ENCODE results near the gene PSMA3.
A peak's percentile ranks its signal among the peaks of the same experiment; 100 is the strongest.
"Not testable (repeated sequence)": the region's sequence is repeated elsewhere in the genome, so short reads cannot be mapped to it uniquely, and the experiment has no call there.

PSMA3 gene

GRCh38 chr14:58239244-58240195 is 5.1 kb upstream of the PSMA3 start:
- H3K4me3 ChIP-seq (ENCODE audit: low read depth, low read length): peak overlapping the region; percentile 75
- DNase-seq (ENCODE audit: low read depth): peak; percentile 36
- in situ Hi-C loops (cut with HindIII; ENCODE audit: low sequenced_read_pairs): no loop called here
- TF ChIP-seq, protein P1, sequence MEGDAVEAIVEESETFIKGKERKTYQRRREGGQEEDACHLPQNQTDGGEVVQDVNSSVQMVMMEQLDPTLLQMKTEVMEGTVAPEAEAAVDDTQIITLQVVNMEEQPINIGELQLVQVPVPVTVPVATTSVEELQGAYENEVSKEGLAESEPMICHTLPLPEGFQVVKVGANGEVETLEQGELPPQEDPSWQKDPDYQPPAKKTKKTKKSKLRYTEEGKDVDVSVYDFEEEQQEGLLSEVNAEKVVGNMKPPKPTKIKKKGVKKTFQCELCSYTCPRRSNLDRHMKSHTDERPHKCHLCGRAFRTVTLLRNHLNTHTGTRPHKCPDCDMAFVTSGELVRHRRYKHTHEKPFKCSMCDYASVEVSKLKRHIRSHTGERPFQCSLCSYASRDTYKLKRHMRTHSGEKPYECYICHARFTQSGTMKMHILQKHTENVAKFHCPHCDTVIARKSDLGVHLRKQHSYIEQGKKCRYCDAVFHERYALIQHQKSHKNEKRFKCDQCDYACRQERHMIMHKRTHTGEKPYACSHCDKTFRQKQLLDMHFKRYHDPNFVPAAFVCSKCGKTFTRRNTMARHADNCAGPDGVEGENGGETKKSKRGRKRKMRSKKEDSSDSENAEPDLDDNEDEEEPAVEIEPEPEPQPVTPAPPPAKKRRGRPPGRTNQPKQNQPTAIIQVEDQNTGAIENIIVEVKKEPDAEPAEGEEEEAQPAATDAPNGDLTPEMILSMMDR (IDR thresholded peaks at IDR 0.05; ENCODE audit: low read depth, low read length, missing control alignments): no peak

DNA sequence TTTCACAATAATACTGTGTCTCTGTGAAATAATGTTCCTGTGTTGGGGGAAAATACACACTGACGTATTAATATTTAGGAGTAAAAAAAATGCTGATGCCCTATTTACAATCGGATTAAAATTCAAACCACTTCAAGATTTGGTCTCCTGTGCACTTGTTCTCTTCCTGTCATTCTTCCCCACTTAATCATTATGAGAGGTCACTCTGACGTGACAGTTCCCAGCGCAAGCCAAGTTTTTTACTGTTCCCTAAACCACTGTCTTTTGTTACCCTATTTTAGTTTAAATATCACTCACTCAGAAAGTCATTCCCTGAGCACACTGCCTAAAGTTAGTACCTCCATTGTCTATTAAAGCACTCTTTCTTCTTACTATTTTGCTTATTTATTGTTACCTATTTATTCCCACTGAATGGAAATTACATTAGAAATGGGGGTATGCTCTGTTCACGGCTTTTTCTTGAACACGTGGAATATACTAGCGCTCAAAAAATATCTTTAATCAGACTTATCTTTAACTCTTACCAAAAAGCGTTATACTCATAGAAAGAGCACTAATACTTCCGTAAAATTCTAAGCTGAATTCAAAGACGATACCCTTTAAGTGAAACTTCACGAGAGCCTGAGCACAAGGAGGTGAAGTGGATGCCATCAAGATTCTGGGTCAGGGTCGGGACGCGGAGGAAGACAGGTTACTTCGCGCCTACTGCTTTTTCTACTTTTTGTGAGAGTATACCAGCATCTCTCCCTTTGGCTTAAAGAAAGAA is 670 bp upstream of the PSMA3 start:
- in situ Hi-C loops (cut with HindIII; ENCODE audit: low sequenced_read_pairs): no loop called here
- H3K4me3 ChIP-seq (ENCODE audit: low read depth, low read length): peak overlapping the region; percentile 100
- DNase-seq (ENCODE audit: low read depth): no peak
- TF ChIP-seq, protein P1 (IDR thresholded peaks at IDR 0.05; ENCODE audit: low read depth, low read length, missing control alignments): no peak

GRCh38 chr14:58245562-58245961 is 919 bp downstream of the PSMA3 start:
- TF ChIP-seq, protein P1 (IDR thresholded peaks at IDR 0.05; ENCODE audit: low read depth, low read length, missing control alignments): no peak
- DNase-seq (ENCODE audit: low read depth): no peak
- in situ Hi-C loops (cut with HindIII; ENCODE audit: low sequenced_read_pairs): no loop called here
- H3K4me3 ChIP-seq (ENCODE audit: low read depth, low read length): peak overlapping the region; percentile 100

DNA sequence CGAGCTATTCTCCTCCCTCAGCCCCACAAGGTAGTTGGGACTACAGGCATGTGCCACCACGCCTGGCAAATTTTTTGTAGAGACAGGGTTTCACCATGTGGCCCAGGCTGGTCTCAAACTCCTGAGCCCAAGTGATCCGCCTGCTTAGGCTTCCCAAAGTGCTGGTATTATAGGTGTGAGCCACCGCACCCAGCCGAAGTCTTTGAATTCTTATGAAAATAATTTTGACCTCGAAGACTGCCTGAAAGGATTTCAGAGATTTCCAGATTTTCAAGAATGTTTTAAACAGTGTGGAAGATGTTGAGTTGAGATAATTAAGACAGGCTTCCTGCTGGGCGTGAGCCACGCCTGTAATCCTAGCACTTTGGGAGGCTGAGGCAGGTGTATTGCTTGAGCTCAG is 5.0 kb downstream of the PSMA3 start:
- no peak for DNase-seq (ENCODE audit: low read depth)
- TF ChIP-seq, protein P1 (IDR thresholded peaks at IDR 0.05; ENCODE audit: low read depth, low read length, missing control alignments): no peak
- in situ Hi-C loops (cut with HindIII; ENCODE audit: low sequenced_read_pairs): no loop called here
- H3K4me3 ChIP-seq (ENCODE audit: low read depth, low read length): no peak overlapping the region

DNA sequence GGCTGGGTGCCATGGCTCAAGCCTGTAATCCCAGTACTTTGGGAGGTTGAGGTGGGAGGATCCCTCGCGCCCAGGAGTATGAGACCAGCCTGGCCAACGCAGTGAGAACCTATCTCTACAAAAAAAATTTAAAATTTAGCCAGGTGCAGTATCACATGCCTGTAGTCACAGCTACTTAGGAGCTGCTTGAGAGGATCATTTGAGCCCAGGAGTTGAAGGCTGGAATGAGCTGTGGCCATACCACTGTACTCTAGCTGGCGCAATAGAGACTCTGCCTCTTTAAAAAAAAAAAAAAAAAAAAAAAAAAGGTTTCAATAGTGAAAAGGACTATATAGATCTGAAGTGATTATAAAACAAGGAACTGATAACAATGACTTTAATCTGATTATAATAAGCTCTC is 13.5 kb downstream of the PSMA3 start:
- no peak for DNase-seq (ENCODE audit: low read depth)
- TF ChIP-seq, protein P1 (IDR thresholded peaks at IDR 0.05; ENCODE audit: low read depth, low read length, missing control alignments): no peak
- H3K4me3 ChIP-seq (ENCODE audit: low read depth, low read length): no peak overlapping the region
- in situ Hi-C loops (cut with HindIII; ENCODE audit: low sequenced_read_pairs): no loop called here

DNA sequence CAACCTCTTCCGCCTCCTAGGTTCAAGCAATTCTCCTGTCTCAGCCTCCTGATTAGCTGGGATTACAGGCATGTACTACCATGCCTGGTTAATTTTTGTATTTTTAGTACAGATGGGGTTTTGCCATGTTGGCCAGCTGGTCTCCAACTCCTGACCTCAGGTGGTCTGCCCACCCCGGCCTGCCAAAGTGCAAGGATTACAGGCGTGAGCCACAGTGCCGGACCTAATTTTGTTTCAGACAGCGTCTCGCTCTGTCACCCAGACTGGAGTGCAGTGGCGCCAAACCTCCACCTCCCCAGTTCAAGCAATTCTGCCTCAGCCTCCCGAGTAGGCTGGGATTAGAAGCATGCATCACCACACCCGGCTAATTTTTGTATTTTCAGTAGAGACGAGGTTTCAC is 17.4 kb downstream of the PSMA3 start:
- DNase-seq (ENCODE audit: low read depth); H3K4me3 ChIP-seq (ENCODE audit: low read depth, low read length); in situ Hi-C loops (cut with HindIII; ENCODE audit: low sequenced_read_pairs): not testable (repeated sequence)

GRCh38 chr14:58265401-58265800 is 20.8 kb downstream of the PSMA3 start:
- DNase-seq (ENCODE audit: low read depth): no peak
- H3K4me3 ChIP-seq (ENCODE audit: low read depth, low read length): no peak overlapping the region
- in situ Hi-C loops (cut with HindIII; ENCODE audit: low sequenced_read_pairs): no loop called here
- TF ChIP-seq, protein P1 (IDR thresholded peaks at IDR 0.05; ENCODE audit: low read depth, low read length, missing control alignments): no peak
